Endothelial cell (in vitro differentiated cells): Measurements from ENCODE around the gene LILRA2. TPM values are rescaled to one million over a fixed set of nuclear protein-coding genes. Genes with fewer than 3 reads are reported as not detected.

ENCODE experiments used
- DNase-seq: peaks from one replicate; pipeline ENCODE4 v3.0.0; 2021; ENCODE audit warnings: low spot score
- H3K27ac Mint-ChIP-seq: one replicate; pipeline ENCODE4 v1.8.0; 2021; ENCODE audit warnings: mixed read lengths, inconsistent platforms; ENCODE audit not compliant: unreplicated experiment
- H3K27me3 Mint-ChIP-seq: one replicate; pipeline ENCODE4 v1.8.0; 2021; ENCODE audit warnings: mild to moderate bottlenecking, moderate library complexity, mixed read lengths, inconsistent platforms; ENCODE audit not compliant: unreplicated experiment
- H3K36me3 Mint-ChIP-seq: one replicate; pipeline ENCODE4 v1.8.0; 2021; ENCODE audit warnings: mild to moderate bottlenecking, low read depth, mixed read lengths, inconsistent platforms; ENCODE audit not compliant: unreplicated experiment
- H3K4me1 Mint-ChIP-seq: one replicate; pipeline ENCODE4 v1.8.0; 2021; ENCODE audit warnings: mild to moderate bottlenecking, mixed read lengths, inconsistent platforms; ENCODE audit not compliant: unreplicated experiment
- H3K4me3 Mint-ChIP-seq: one replicate; pipeline ENCODE4 v1.8.0; 2021; ENCODE audit warnings: mild to moderate bottlenecking, mixed read lengths, inconsistent platforms; ENCODE audit not compliant: unreplicated experiment
- H3K9me3 Mint-ChIP-seq: one replicate; pipeline ENCODE4 v1.8.0; 2021; ENCODE audit warnings: mixed read lengths, inconsistent platforms; ENCODE audit not compliant: unreplicated experiment
- CTCF ChIP-seq: fragments of 200-600 bp; sonication (generic); IDR thresholded peaks from one replicate; pipeline ENCODE4 v1.5.0; 2021; ENCODE audit warnings: antibody characterized with exemption; ENCODE audit not compliant: unreplicated experiment
- total RNA-seq: library from RNA; stranded (reverse); fragmentation: NEBNext Ultra II Directional; extraction: Animal tissue kit (Norgen Biotek cat#: 25700); gene quantifications from one replicate; pipeline ENCODE4 v1.2.1, GENCODE V29; 2021; ENCODE audit not compliant: unreplicated experiment

The LILRA2 gene
- total RNA-seq, 1 donor from 2014 or later: not detected

DNA sequence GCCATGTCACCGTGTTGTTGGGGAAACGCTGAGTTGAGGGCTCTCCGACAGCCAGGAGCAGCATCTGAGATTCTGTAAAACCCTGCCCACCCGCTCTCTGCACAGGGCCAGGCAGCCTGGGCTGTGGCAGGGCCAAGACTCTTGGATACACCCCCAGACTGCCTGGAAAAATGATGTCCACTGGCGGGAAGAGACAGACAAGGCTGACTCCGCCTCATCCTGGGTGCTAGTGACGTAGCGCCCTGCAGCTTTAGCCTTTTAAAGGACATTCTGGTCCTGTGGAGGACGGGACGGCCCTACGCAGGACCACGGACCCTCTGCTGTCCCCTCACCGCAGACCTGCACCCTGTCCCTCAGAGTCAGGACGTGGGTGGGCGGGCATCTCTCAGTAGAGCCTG lies 20.7 kb upstream of the LILRA2 start:
- H3K36me3 Mint-ChIP-seq: peaks cover 7% of the 10 kb centered on the region
- DNase-seq: no peak
- H3K4me3 Mint-ChIP-seq: no peak overlapping the region
- peaks cover 26% of the 10 kb centered on the region for H3K9me3 Mint-ChIP-seq
- H3K27ac Mint-ChIP-seq: no peak overlapping the region
- no peaks in the 10 kb centered on the region for H3K4me1 Mint-ChIP-seq
- no peak for TF ChIP-seq CTCF
- peaks cover 7% of the 10 kb centered on the region for H3K27me3 Mint-ChIP-seq

DNA sequence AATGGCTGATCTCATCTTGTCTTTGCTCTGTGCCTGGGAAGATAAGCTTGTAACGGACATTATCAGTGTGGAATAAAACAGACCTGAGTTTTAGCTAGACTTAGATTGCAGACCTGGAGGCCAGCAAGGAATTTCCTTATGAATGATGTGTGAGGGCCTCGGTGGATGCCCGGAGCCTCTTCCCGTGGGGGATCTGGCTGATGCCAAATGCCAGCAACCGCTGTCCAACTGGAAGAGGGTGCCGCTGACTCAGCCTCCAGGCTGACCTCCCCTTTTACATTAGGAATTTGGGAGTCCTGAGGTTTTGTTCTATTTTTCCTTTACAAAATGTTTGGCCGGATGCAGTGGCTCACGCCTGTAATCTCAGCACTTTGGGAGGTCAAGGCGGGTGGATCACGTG lies 19.6 kb upstream of the LILRA2 start:
- H3K9me3 Mint-ChIP-seq: peaks cover 31% of the 10 kb centered on the region
- peaks cover 5% of the 10 kb centered on the region for H3K27me3 Mint-ChIP-seq

GRCh38 chr19:54554896-54555295 lies 18.7 kb upstream of the LILRA2 start:
- no peak overlapping the region for H3K27ac Mint-ChIP-seq
- H3K4me1 Mint-ChIP-seq: no peaks in the 10 kb centered on the region
- H3K27me3 Mint-ChIP-seq: peaks cover 5% of the 10 kb centered on the region
- peaks cover 7% of the 10 kb centered on the region for H3K36me3 Mint-ChIP-seq
- H3K4me3 Mint-ChIP-seq: no peak overlapping the region
- peaks cover 31% of the 10 kb centered on the region for H3K9me3 Mint-ChIP-seq
- no peak for DNase-seq
- no peak for TF ChIP-seq CTCF

More for the DNA sequence above, 19.6 kb upstream of the LILRA2 start:
- no peak for TF ChIP-seq CTCF
- Mint-ChIP-seq H3K4me1 (no peaks in the 10 kb centered on the region), H3K27ac (no peak overlapping the region), H3K36me3 (peaks cover 7% of the 10 kb centered on the region), H3K4me3 (no peak overlapping the region)
- DNase-seq: no peak

DNA sequence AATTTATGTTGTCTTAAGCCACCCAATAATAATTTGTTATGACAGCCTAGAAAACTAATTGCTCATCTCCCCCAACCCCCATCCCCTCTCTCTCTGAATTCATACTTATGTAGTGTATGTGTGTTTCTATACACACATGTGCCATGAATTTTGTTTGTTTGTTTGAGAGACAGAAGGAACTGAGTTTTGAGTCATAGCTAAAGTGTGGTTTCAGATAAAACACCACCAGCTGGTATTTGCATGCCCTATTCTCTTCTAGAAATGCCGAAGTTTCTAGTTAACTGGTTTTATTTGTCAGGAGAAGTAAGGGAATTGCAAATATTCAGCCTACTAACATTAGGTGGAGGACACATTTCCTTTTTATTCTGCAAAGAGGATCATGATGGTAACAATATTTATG lies 17.4 kb upstream of the LILRA2 start:
- no peak overlapping the region for H3K27ac Mint-ChIP-seq
- H3K9me3 Mint-ChIP-seq: peaks cover 35% of the 10 kb centered on the region
- DNase-seq: no peak
- peaks cover 3% of the 10 kb centered on the region for H3K27me3 Mint-ChIP-seq
- no peak for TF ChIP-seq CTCF
- peaks cover 7% of the 10 kb centered on the region for H3K36me3 Mint-ChIP-seq
- H3K4me3 Mint-ChIP-seq: no peak overlapping the region
- H3K4me1 Mint-ChIP-seq: no peaks in the 10 kb centered on the region

- no peak for TF ChIP-seq CTCF
- peaks cover 2% of the 10 kb centered on the region for H3K27me3 Mint-ChIP-seq
- DNase-seq: no peak
- no peak overlapping the region for H3K27ac Mint-ChIP-seq
- H3K4me3 Mint-ChIP-seq: no peak overlapping the region
- no peaks in the 10 kb centered on the region for H3K4me1 Mint-ChIP-seq
- no peaks in the 10 kb centered on the region for H3K36me3 Mint-ChIP-seq
- peaks cover 28% of the 10 kb centered on the region for H3K9me3 Mint-ChIP-seq
Measured at GRCh38 chr19:54558339-54558738, 15.3 kb upstream of the LILRA2 start.
